ENCODE measurements around the gene OTOG.

The OTOG gene

GRCh38 chr11:17547932-17548331 is 873 bp downstream of the OTOG start:
- Histone ChIP-seq H3K4me3 (ENCODE audit: low read length) (no peak overlapping the region), H3K9ac (ENCODE audit: low read length) (no peak overlapping the region), H3K27ac (ENCODE audit: low read depth, low read length) (no peak overlapping the region), H3K27me3 (ENCODE audit: control insufficient read depth, insufficient read depth, low read length) (peaks cover 12% of the 10 kb centered on the region), H3K36me3 (ENCODE audit: control insufficient read depth, insufficient read depth, low read length) (no peaks in the 10 kb centered on the region), H3K4me1 (ENCODE audit: control insufficient read depth, insufficient read depth, low read length) (no peaks in the 10 kb centered on the region)

- Histone ChIP-seq H3K9ac (ENCODE audit: low read length) (no peak overlapping the region), H3K4me3 (ENCODE audit: low read length) (no peak overlapping the region), H3K27ac (ENCODE audit: low read depth, low read length) (no peak overlapping the region), H3K36me3 (ENCODE audit: control insufficient read depth, insufficient read depth, low read length) (no peaks in the 10 kb centered on the region), H3K4me1 (ENCODE audit: control insufficient read depth, insufficient read depth, low read length) (no peaks in the 10 kb centered on the region), H3K27me3 (ENCODE audit: control insufficient read depth, insufficient read depth, low read length) (peaks cover 12% of the 10 kb centered on the region)
Observed at GRCh38 chr11:17548444-17548843, 1.4 kb downstream of the OTOG start.

- peaks cover 10% of the 10 kb centered on the region for H3K27me3 ChIP-seq (ENCODE audit: control insufficient read depth, insufficient read depth, low read length)
Observed at GRCh38 chr11:17550450-17551346, 3.6 kb downstream of the OTOG start.

GRCh38 chr11:17551347-17552040 is 4.4 kb downstream of the OTOG start:
- peaks cover 10% of the 10 kb centered on the region for H3K27me3 ChIP-seq (ENCODE audit: control insufficient read depth, insufficient read depth, low read length)

More at GRCh38 chr11:17550450-17551346, 3.6 kb downstream of the OTOG start:
- Histone ChIP-seq H3K4me3 (ENCODE audit: low read length) (no peak overlapping the region), H3K27ac (ENCODE audit: low read depth, low read length) (no peak overlapping the region), H3K36me3 (ENCODE audit: control insufficient read depth, insufficient read depth, low read length) (no peaks in the 10 kb centered on the region), H3K4me1 (ENCODE audit: control insufficient read depth, insufficient read depth, low read length) (no peaks in the 10 kb centered on the region), H3K9ac (ENCODE audit: low read length) (no peak overlapping the region)

GRCh38 chr11:17552041-17552355 is 4.9 kb downstream of the OTOG start:
- no peaks in the 10 kb centered on the region for H3K36me3 ChIP-seq (ENCODE audit: control insufficient read depth, insufficient read depth, low read length)
- peaks cover 6% of the 10 kb centered on the region for H3K27me3 ChIP-seq (ENCODE audit: control insufficient read depth, insufficient read depth, low read length)
- H3K4me1 ChIP-seq (ENCODE audit: control insufficient read depth, insufficient read depth, low read length) = no peaks in the 10 kb centered on the region
- no peak overlapping the region for H3K27ac ChIP-seq (ENCODE audit: low read depth, low read length)
- H3K9ac ChIP-seq (ENCODE audit: low read length) = no peak overlapping the region
- no peak overlapping the region for H3K4me3 ChIP-seq (ENCODE audit: low read length)

More at GRCh38 chr11:17551347-17552040, 4.4 kb downstream of the OTOG start:
- no peaks in the 10 kb centered on the region for H3K36me3 ChIP-seq (ENCODE audit: control insufficient read depth, insufficient read depth, low read length)
- no peak overlapping the region for H3K9ac ChIP-seq (ENCODE audit: low read length)
- no peak overlapping the region for H3K27ac ChIP-seq (ENCODE audit: low read depth, low read length)
- no peak overlapping the region for H3K4me3 ChIP-seq (ENCODE audit: low read length)
- no peaks in the 10 kb centered on the region for H3K4me1 ChIP-seq (ENCODE audit: control insufficient read depth, insufficient read depth, low read length)

- Histone ChIP-seq H3K9ac (ENCODE audit: low read length) (no peak overlapping the region), H3K36me3 (ENCODE audit: control insufficient read depth, insufficient read depth, low read length) (no peaks in the 10 kb centered on the region), H3K4me1 (ENCODE audit: control insufficient read depth, insufficient read depth, low read length) (no peaks in the 10 kb centered on the region), H3K4me3 (ENCODE audit: low read length) (no peak overlapping the region), H3K27ac (ENCODE audit: low read depth, low read length) (no peak overlapping the region), H3K27me3 (ENCODE audit: control insufficient read depth, insufficient read depth, low read length) (no peaks in the 10 kb centered on the region)
Observed at GRCh38 chr11:17552392-17553248, 5.6 kb downstream of the OTOG start.

- H3K27me3 ChIP-seq (ENCODE audit: control insufficient read depth, insufficient read depth, low read length) = no peaks in the 10 kb centered on the region
- no peak overlapping the region for H3K27ac ChIP-seq (ENCODE audit: low read depth, low read length)
- no peaks in the 10 kb centered on the region for H3K4me1 ChIP-seq (ENCODE audit: control insufficient read depth, insufficient read depth, low read length)
- H3K36me3 ChIP-seq (ENCODE audit: control insufficient read depth, insufficient read depth, low read length) = no peaks in the 10 kb centered on the region
- no peak overlapping the region for H3K4me3 ChIP-seq (ENCODE audit: low read length)
- no peak overlapping the region for H3K9ac ChIP-seq (ENCODE audit: low read length)
Observed at GRCh38 chr11:17553249-17553546, 6.1 kb downstream of the OTOG start.

- Histone ChIP-seq H3K4me3 (ENCODE audit: low read length) (no peak overlapping the region), H3K36me3 (ENCODE audit: control insufficient read depth, insufficient read depth, low read length) (no peaks in the 10 kb centered on the region), H3K4me1 (ENCODE audit: control insufficient read depth, insufficient read depth, low read length) (no peaks in the 10 kb centered on the region), H3K9ac (ENCODE audit: low read length) (no peak overlapping the region), H3K27ac (ENCODE audit: low read depth, low read length) (no peak overlapping the region), H3K27me3 (ENCODE audit: control insufficient read depth, insufficient read depth, low read length) (peaks cover 2% of the 10 kb centered on the region)
Observed at GRCh38 chr11:17554487-17554886, 7.4 kb downstream of the OTOG start.

- Histone ChIP-seq H3K4me3 (ENCODE audit: low read length) (no peak overlapping the region), H3K27me3 (ENCODE audit: control insufficient read depth, insufficient read depth, low read length) (peaks cover 2% of the 10 kb centered on the region)
Observed at GRCh38 chr11:17556999-17557398, 9.9 kb downstream of the OTOG start.

GRCh38 chr11:17558025-17558780 is 11.1 kb downstream of the OTOG start:
- Histone ChIP-seq H3K9ac (ENCODE audit: low read length) (no peak overlapping the region), H3K4me3 (ENCODE audit: low read length) (no peak overlapping the region), H3K36me3 (ENCODE audit: control insufficient read depth, insufficient read depth, low read length) (no peaks in the 10 kb centered on the region), H3K27ac (ENCODE audit: low read depth, low read length) (no peak overlapping the region), H3K4me1 (ENCODE audit: control insufficient read depth, insufficient read depth, low read length) (no peaks in the 10 kb centered on the region), H3K27me3 (ENCODE audit: control insufficient read depth, insufficient read depth, low read length) (peaks cover 2% of the 10 kb centered on the region)

More at GRCh38 chr11:17556999-17557398, 9.9 kb downstream of the OTOG start:
- H3K27ac ChIP-seq (ENCODE audit: low read depth, low read length) = no peak overlapping the region
- no peaks in the 10 kb centered on the region for H3K4me1 ChIP-seq (ENCODE audit: control insufficient read depth, insufficient read depth, low read length)
- no peak overlapping the region for H3K9ac ChIP-seq (ENCODE audit: low read length)
- H3K36me3 ChIP-seq (ENCODE audit: control insufficient read depth, insufficient read depth, low read length) = no peaks in the 10 kb centered on the region

- Histone ChIP-seq H3K9ac (ENCODE audit: low read length) (no peak overlapping the region), H3K27me3 (ENCODE audit: control insufficient read depth, insufficient read depth, low read length) (peaks cover 2% of the 10 kb centered on the region), H3K4me3 (ENCODE audit: low read length) (no peak overlapping the region)
Observed at GRCh38 chr11:17558916-17559315, 11.9 kb downstream of the OTOG start.

More at GRCh38 chr11:17558916-17559315, 11.9 kb downstream of the OTOG start:
- no peaks in the 10 kb centered on the region for H3K4me1 ChIP-seq (ENCODE audit: control insufficient read depth, insufficient read depth, low read length)
- H3K36me3 ChIP-seq (ENCODE audit: control insufficient read depth, insufficient read depth, low read length) = no peaks in the 10 kb centered on the region
- H3K27ac ChIP-seq (ENCODE audit: low read depth, low read length) = no peak overlapping the region
